GM19239 (cell line): ENCODE results near the gene DCTN1.
A peak's percentile ranks its signal among the peaks of the same experiment; 100 is the strongest.
"Not testable (repeated sequence)": the region's sequence is repeated elsewhere in the genome, so short reads cannot be mapped to it uniquely, and the experiment has no call there.

Experiments
- DNase-seq: peaks from one replicate; pipeline ENCODE4 v3.0.0; 2011; ENCODE audit warnings: low spot score; ENCODE audit not compliant: insufficient read length
- FAIRE-seq: peaks from 2 replicates; lab custom pipeline; 2011; peaks lifted over from hg19 to GRCh38; lab: Jason Lieb, UNC

DCTN1 gene

DNA sequence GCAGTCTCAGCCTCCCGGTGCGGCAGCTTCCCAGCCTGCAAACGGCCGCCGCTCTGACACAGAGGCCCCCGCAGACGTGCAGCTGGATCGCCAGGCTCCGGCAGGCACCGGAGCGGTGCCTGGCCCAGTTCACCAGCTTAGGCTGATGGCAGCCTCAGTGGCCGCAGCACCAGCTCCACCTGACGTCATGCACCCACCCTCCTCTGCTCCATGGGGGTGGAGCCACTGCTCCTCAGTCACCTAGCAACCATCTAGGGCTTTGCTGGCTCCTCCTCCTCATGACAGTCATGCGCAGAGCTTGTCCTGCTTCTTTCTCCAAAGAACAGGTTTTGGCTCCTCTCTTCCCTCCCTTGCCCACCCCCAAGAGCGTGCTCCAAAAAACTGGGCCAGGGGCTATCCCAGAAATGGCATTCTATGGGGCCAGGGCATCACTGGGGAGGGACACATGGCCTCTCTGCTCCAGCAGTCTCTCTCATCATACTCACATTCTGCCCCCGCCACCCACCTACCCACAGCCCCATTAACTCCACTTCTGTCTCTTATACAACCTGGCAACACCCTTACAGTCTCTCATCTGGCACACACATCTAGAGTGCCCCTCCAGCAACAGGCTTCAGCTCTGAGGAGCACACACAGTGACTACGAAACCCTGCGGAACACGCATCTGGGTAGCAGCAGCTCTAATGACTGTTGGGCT lies 5.5 kb downstream of the DCTN1 start:
- no peak for FAIRE-seq
- no peak for DNase-seq

DNA sequence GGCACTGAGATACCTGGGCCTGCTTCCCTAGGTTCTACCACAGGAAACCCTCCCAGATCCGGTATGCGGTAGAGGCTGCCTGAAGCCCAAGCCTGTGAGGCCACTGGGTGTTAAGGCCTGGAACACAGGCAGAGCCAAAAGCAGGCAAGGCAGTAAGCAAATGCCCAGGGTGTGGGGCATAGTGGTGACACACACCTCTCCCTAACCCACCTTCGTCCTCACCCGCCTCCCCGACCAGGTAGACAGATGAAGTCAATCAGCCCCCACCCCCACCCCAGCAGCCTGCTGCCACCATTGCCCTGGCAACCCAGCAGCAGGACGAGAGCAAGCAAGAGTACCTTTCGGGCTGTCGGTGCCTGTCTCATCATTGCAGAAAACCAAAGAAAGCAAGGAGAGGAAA lies 6.1 kb downstream of the DCTN1 start:
- DNase-seq (no peak), FAIRE-seq (no peak)

DNA sequence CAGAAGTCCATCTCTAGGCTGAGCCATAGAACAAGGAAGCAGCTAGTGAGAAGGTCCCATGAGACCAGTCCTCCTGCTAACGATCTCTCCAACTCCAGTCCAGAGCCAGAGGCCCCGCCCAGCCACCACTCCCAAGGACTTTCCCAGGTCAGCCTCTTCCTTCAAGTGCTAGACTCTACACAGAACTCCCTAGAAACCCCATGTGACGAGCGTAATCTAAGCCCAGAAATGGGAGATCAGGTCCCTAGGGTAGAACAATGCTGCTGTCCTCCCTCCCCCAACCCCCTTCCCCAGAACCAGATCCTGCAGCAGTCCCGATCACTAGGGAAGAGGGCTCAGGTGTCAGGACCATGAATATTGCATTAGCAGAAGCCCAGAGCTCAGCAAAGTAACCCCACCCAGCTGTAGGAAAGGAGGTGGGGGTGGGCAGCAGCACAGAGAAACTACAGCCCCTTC lies 6.9 kb downstream of the DCTN1 start:
- DNase-seq (no peak), FAIRE-seq (no peak)

DNA sequence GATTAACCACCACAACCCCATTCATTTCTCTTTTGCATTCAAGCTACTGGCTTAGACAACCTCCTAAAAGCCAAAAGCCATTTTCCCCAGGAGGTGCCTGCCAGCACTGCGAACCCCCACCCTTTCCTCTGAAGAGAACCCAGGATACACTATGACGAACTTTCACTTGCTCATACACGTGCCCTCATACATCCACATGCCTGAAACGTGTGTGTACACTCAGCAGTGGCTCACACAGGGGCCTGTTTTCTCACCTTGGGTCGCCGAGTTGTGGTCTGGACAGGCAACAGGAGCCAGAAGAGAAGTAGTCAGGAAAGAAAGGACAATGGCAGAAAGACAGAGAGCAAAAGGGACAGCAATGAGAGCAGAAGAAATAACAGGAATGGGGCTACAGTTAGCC lies 7.4 kb downstream of the DCTN1 start:
- DNase-seq, result no peak
- FAIRE-seq, result no peak

DNA sequence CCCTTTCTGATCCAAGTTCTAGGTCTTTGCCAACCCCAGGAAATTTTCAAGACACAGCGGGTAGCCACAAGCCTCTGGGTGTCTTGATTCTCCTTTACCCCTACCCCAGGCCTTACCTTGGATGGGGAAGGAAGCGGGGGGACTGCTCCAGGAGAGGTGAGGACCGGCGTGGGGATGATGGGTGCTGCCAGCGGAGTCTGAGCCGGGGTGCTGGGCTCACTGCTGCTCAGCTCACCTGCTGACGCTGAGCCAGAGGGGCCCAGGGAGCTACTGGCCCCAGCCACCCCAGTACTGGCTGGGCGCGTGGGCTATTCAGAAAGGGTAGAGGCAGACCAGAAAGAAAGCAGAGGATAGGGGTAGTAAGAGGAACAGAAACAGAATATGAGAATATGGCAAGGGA lies 8.7 kb downstream of the DCTN1 start:
- no peak for FAIRE-seq
- no peak for DNase-seq

DNA sequence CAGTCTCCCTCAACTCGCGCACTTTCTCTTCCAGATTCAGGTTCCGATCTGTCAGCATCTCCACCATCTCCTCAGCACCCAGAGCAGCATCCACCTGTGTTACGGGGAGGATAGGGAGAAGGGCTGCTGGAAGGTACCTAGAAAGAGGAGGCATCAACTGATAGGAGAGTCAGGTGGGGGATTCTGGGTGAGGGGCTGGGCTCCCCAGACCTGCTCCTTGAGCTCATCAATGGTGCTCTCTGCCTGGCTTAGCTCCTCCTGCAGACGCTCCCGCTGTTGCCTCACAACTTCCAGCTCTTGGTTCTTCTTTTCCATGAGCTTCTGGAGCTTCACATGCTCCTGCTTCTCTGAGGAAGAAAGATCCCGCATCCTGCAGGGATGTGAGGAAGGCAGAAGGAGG lies 10.1 kb downstream of the DCTN1 start:
- FAIRE-seq (no peak), DNase-seq (no peak)

DNA sequence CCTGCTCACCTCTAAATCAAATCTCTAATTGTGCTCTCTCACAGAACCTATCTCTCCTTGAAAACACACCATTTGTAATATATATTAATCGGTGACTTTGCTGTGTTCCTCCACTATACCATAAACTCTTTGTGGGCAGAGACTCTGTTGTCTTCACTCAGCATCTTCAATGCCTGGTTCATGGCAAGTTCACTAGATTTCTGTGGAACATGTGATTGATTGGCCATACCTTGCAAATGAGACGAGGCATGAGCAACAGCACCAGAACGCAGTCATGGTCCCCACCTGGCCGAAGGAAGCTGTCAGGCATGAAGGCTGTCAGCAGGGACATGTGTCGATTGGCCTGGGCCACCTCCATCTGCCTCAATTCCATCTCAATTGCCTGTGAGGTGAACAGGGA lies 11.6 kb downstream of the DCTN1 start:
- FAIRE-seq, result no peak

DNA sequence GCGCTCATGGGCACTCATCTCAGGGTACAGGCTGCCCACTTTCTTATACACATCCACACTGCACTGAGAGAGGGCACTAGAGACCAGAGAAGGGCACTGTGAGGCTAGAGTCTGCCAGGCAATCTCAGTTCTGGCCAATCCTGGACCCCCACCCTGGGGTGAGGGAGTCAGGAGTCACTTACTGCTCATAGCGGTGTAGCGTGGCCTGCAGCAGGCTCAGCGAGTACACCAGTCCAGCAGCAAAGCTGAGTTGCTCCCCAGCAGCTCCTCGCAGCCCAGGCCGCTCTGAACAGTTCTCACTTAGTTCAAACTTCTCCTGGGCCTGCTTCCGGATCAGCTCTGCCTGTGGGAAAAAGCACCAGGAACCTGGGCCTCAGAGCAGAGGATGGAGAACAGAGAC lies 12.3 kb downstream of the DCTN1 start:
- FAIRE-seq, result no peak

More for the DNA sequence above, 11.6 kb downstream of the DCTN1 start:
- no peak for DNase-seq

DNA sequence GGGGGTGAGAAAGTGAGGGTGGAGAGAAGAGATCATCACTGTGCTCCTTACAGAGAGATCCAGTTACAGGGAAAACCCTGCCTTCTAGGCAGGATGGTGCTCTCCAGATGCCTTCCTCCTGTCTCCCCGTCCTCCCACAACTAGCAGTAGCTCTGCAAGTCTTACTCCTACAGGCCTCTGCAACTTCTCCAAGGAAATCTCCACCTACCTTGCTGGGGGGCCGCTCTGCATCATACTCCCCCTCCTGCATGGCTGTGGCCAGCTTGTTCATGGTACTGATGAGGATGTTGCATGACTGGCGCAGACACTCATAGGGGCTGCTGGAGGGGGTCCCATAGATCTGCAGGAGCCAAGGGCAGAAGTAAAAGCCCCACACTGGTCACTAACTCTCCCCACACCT lies 14.1 kb downstream of the DCTN1 start:
- DNase-seq, result no peak

More for the DNA sequence above, 12.3 kb downstream of the DCTN1 start:
- DNase-seq, result no peak

DNA sequence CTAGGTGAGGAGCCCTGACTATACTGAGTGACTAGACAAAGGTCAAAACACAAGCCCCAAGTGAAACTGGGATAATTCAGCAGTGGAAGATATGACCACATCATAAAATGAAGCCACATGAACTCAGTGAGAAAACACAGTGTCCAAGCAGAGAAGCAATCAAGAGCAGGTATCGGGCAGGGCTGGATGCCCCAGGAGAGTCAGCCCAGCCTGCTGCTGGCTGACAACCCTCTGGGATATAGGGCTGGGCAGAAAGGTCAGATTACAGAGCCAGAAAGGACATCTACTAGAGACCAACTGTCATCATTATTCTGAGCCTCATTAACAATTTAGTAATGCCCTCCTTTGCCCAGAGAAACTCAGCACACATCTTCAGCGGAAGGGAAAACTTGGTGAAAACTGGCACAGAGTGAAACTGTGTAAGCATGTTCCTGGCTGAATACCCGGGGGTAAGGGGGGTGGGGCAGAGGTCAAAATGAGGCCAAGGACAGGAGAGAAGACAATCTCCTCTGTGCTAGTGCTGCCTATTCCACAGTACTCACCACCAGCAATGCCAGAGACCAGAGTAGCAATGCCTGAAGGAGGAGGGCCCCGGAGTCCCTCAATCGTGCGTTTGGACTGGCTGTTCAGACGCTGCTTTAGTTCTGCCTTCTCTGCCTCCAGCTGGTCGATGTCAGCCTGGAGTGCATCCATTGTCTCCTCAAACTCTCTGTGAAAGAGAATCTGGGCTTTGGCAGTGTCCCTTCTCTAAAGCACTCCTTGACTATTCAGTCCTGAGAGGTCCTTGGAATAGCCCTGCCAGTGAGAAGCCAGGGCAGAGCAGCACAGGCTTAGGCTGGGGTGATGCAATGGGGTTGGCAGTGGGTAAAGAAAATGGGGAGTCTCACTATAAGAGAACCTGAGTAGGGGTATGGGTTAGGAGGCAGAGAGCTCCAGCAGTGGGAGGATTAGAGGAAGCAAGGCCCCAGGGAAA lies 15.3 kb downstream of the DCTN1 start:
- no peak for DNase-seq
- FAIRE-seq, result no peak

More for the DNA sequence above, 14.1 kb downstream of the DCTN1 start:
- no peak for FAIRE-seq

DNA sequence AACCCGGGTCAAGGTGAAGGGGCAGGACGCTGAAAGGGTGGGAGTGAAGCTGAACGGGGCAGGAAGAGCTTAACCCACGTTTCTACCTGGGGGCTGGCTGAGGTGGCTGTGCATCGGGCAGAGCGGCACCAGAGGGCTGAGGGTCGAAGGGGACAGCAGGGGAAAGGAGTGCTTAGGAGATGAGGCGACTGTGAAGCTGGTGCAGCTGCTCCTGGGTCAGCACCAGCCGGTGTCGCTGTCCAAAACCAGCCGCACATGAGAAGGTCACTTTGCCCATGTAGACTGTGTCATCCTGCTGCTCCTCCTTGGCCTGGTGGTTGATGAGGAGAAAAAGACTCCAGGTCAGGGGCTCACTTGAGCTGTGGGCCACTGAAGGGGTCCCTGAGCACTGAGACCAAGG lies 18.8 kb downstream of the DCTN1 start:
- FAIRE-seq (no peak), DNase-seq (no peak)

DNA sequence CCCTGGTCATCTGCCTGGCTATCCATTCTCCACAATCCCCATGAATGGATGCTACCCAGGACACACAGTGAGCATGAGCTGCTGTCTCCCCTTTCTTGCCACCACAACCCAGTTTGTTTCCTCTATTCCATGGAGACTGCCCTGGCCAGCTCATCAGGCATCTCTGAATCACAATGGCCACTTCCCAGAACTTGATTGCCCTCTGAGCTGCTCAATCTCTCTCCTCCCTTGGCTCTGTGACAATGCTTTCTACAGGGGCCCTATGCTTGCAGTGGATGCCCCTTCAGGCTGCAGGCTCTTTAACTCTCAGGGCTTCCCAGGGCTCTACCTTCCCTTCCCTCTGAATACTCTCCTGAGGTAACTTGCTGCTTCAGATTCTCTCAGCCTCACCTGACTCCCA lies 22.5 kb downstream of the DCTN1 start:
- FAIRE-seq (no peak), DNase-seq (no peak)

DNA sequence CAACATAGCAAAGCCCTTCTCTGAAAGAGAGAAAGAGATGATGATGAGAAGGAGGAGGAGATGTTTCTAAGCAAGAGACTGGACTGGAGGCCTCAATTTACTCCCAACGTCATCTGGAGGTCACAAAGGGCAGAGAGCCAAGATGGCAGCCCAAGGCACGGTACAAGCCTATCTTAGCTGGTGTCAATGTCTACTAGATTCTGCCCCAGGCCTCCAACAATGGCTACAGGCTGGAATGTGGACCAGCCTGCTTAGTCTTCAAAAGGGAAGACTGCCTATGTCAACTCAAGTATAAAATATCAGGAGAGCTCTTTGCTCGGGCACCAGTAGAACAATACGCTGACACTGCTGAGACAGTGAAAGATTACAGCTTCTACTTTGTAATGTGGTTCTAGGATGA lies 30.2 kb downstream of the DCTN1 start:
- DNase-seq, result no peak
- no peak for FAIRE-seq

DNA sequence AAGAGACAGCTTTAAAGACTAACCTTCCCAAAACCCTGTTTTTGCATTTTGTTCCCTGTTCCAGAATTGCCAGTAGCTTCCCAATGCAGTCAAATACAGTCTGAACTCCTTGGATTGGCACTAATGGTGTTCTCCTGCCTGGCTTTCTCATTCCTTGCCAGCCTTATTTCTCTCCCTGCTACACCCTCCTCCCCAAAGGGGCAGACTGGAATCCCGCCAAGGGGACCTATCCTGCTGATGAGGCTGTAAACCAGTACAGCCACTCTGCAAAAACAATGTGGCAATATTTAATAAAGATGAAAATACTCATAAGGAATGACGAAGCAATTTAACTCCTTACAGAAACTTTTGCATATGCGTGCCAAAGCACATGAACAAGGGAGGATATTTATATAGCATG lies 32.4 kb downstream of the DCTN1 start:
- DNase-seq, result no peak
- FAIRE-seq, result no peak

DNA sequence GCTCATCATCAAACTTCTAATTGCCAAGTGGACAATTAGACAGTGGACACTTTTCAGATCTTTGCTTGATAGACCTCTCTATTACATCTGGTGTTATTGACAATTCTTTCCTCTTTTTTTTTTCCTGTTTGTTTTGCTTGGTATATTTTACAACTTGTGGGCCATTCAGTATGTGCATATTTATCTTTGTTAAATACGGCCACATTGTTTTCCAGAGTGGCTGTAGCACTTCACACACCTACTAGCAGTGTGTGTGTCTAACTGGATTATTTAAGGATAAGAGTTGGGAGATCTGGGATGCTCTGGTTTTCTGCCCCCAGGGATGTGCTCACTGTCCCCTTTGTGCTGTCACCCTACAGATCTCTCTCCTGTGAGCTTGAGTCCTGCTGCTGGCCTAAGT lies 32.8 kb downstream of the DCTN1 start:
- FAIRE-seq (no peak), DNase-seq (no peak)

DNA sequence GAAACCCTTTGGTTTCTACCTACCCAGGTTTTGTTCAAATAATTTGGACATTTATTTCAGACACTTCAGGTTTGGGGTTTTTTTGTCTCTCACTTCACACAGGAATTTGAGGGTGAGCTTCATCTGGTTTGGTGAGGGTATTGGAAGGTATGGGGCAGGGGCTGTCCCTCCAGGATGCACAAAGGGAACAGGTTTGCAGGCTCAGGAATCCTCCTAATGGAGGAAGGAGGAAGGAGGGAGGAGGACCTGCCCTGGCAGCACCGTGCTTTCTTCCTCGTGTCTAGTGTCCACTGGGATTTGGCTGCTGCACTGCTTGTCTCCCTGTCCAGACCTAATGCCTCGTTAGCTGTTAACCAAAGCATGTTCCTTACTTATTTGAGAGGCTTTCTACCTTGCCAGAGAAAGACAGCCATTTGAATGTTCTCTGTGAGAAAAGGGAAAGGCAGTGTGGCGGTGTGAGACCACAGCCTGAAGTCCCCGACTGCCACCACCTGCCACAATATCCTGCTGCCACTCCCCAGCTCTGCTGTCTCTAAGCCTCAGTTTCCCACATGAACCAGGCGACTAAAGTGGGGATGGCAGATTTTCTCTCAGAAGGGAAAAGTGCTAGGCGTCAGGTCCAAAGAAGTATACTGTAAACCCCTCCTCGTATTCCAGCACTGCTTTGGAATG lies 34.7 kb downstream of the DCTN1 start:
- no peak for DNase-seq
- no peak for FAIRE-seq

DNA sequence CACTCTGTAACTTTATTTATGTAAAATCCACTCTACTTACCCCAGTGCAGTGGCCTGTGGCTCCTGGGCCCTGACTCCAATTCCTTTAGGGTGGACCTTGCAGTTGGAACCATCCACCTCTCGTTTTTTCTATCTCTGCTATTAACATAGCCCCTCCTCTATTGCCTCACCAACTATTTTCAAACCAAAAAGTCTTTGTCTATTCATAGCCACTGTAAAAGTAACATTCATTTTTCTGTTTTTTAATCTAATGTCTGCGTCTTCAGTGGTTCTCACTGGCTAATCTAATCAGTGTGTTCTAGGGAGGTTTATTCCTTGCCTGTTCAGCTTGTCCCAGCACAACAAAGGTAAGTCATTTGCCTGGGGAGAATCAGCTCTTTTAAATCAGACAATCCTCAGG lies 36.8 kb downstream of the DCTN1 start, which contains the start of gene SLC4A5:
Gene SLC4A5 (minus strand): TSS at position 101 of the 400 bp plus-strand sequence. CDS start 28,393 bp downstream, outside the sequence.
- no peak for DNase-seq
- FAIRE-seq, result no peak

DNA sequence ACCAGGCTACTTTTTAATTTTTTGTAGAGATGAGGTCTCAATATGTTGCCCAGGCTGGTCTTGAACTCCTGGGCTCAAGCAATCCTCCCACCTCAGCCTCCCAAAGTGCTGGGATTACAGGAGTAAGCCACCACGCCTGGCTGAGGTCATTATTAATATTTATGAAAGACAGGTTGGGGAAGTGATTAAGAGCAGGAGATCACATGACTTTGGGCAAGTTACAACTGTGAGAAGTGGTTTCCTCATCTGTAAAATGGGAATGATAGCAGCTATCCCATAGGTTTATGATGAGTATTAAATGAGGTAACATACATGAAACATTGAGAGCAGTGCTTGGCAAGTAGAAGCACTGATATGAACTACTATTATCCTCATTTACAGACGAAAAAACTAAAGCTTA lies 43.9 kb downstream of the DCTN1 start:
- DNase-seq, FAIRE-seq: not testable (repeated sequence)

DNA sequence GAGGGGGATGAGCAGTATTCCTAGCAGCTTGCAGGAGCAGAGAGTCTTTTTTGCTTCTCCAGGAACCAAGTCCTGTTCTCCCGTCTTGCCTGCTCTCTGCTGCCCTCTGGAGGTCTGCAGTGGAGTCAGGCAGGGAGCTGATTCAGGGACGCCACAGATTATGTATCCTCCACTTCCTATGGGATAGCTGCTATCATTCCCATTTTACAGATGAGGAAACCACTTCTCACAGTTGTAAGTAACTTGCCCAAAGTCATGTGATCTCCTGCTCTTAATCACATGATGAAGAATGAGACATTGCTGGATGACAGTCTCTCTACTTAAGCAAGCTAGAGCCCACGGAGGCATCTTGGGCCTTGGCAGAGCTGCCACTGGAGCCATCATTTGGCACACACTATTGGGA lies 45.2 kb downstream of the DCTN1 start:
- DNase-seq (peak; percentile 46), FAIRE-seq (peak; percentile 92)

DNA sequence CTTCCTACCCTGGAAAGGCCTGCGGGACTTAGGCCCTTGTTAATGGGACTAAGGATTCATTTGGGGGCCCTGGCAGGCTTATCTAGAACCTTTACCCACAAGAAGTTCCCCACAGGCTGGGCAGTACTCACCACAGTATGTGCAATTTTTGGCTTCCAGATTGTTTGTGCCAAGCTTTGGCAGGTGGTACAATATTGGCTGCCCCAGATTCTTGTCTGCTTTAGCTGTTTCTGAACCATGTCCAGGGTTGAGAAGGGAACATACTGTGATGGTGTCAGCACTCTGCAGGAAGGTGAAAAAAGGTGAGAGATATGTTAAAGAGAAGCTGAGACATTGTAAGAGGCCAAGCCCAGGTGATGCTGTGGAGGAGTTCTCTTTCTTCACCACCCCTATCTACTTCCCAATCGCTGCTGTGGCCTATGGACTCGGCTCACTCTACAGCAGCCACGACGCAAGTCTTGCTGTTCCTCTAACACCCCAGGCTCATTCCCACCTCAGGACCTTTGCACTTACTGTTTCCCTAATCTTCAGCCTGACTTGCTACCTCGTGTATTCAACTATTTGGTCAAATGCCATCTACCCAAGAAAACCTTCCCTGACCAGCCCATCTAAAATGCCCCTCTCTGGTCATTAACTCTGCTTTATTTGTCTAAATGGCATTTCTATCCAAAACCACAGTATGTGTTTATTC lies 46.1 kb downstream of the DCTN1 start:
- FAIRE-seq (no peak), DNase-seq (no peak)
